HepG2 (cell line): Measurements from ENCODE around the gene CACNA2D3. TPM values are rescaled to one million over a fixed set of nuclear protein-coding genes. Genes with fewer than 3 reads are reported as not detected.

Experiments
- ATAC-seq: fragments of 200-7000 bp; cut with Tn5 transposase; 3 replicates; pipeline ENCODE4 v1.9.1; 2020; ENCODE audit warnings: mild to moderate bottlenecking, moderate library complexity
- BruUV-seq: library from RNA; stranded (reverse); fragments of 400-500 nt; replicated peaks from 2 replicates; lab custom pipeline; 2021; lab: Mats Ljungman, UMichigan
- CTCF ChIA-PET: fragments of 300-600 bp; formaldehyde crosslinking; extraction: SDS; loops from one replicate; lab custom pipeline; 2021; ENCODE audit warnings: low total read pairs, inconsistent platforms, low intra/inter-chr PET ratio; lab: Yijun Ruan, JAX
- POLR2A ChIA-PET: fragments of 350-600 bp; sonication (Branson Sonifier 250); formaldehyde crosslinking; loops from one replicate; lab custom pipeline; 2020; ENCODE audit warnings: antibody characterized with exemption, inconsistent platforms; lab: Yijun Ruan, JAX
- DNase-seq: peaks from one replicate; pipeline ENCODE4 v3.0.0-alpha.2; 2015; ENCODE audit warnings: low spot score
- FAIRE-seq: peaks from 3 replicates; lab custom pipeline; 2011; peaks lifted over from hg19 to GRCh38; lab: Jason Lieb, UNC
- H2AFZ ChIP-seq: one replicate; pipeline ENCODE4 v1.6.1; 2011; ENCODE audit warnings: low read length, inconsistent platforms
- H3K27ac ChIP-seq: fragments of 300-600 bp; 3 replicates; pipeline ENCODE4 v1.8.0; 2011; ENCODE audit warnings: mixed run types, mild to moderate bottlenecking, mixed read lengths, low read length, inconsistent platforms; ENCODE audit not compliant: insufficient read depth; ENCODE audit errors: extremely low read length
- H3K27me3 ChIP-seq, 2 experiments: fragments of 200-600 bp in 1 of 2; 2 replicates in 1 of 2; 3 replicates in 1 of 2; pipeline versions ENCODE4 v1.6.0 to v1.8.0; 2011; ENCODE audit warnings: low read length in 2 of 2, mild to moderate bottlenecking in 2 of 2, moderate library complexity in 2 of 2, inconsistent platforms in 1 of 2; ENCODE audit not compliant: insufficient read depth in 2 of 2, control insufficient read depth in 1 of 2
- H3K36me3 ChIP-seq, 2 experiments: fragments of 200-600 bp in 1 of 2; replicated peaks in 1 of 2; 2 replicates in 1 of 2; 3 replicates in 1 of 2; pipeline versions ENCODE4 v1.5.1 to v1.8.0; 2011; ENCODE audit warnings: low read length in 2 of 2, inconsistent platforms in 1 of 2; ENCODE audit not compliant: insufficient read depth in 2 of 2, control insufficient read depth in 1 of 2
- H3K4me1 ChIP-seq: 2 replicates; pipeline ENCODE4 v1.5.1; 2012; ENCODE audit warnings: low read length, inconsistent platforms; ENCODE audit not compliant: insufficient read depth
- H3K4me2 ChIP-seq: 2 replicates; pipeline ENCODE4 v1.6.0; 2011; ENCODE audit warnings: low read depth, low read length, inconsistent platforms
- H3K4me3 ChIP-seq, 3 experiments: fragments of 200-600 bp in 1 of 3; sonication (generic), shearing (Covaris generic) in 1 of 3; replicated peaks in 1 of 3; 2 replicates each; pipeline ENCODE4 v1.5.1; 2011 to 2016; ENCODE audit warnings: low read length in 3 of 3, inconsistent platforms in 2 of 3, low read depth in 2 of 3, mild to moderate bottlenecking in 2 of 3, control low read depth in 1 of 3, mixed read lengths in 1 of 3; ENCODE audit not compliant: insufficient read depth in 1 of 3
- H3K79me2 ChIP-seq: one replicate; pipeline ENCODE4 v1.6.1; 2011; ENCODE audit warnings: low read length, inconsistent platforms; ENCODE audit not compliant: insufficient read depth
- H3K9ac ChIP-seq: 2 replicates; pipeline ENCODE4 v1.6.0; 2011; ENCODE audit warnings: mild to moderate bottlenecking, low read depth, low read length, inconsistent platforms; ENCODE audit not compliant: insufficient read depth
- H3K9me3 ChIP-seq: 2 replicates; pipeline ENCODE4 v1.5.1; 2012; ENCODE audit warnings: mild to moderate bottlenecking, low read length
- H4K20me1 ChIP-seq: 2 replicates; pipeline ENCODE4 v1.6.0; 2011; ENCODE audit warnings: inconsistent platforms, mild to moderate bottlenecking, low read length, moderate library complexity; ENCODE audit not compliant: insufficient read depth
- ATM ChIP-seq: fragments of 450-650 bp; IDR thresholded peaks from 2 replicates; pipeline ENCODE4 v1.7.1; 2017; ENCODE audit warnings: mild to moderate bottlenecking, borderline replicate concordance
- CREB3 ChIP-seq: sonication (generic); formaldehyde crosslinking; IDR thresholded peaks from 2 replicates; pipeline ENCODE4 v1.5.0; 2020; ENCODE audit warnings: missing genetic modification reagents
- FOXO4 ChIP-seq: sonication (generic); formaldehyde crosslinking; conservative IDR thresholded peaks from 2 replicates; pipeline ENCODE4 v1.8.1; 2023; ENCODE audit warnings: missing genetic modification reagents
- HIVEP1 ChIP-seq: sonication (generic); formaldehyde crosslinking; IDR thresholded peaks from 2 replicates; pipeline ENCODE4 v1.4.0; 2020; ENCODE audit warnings: mild to moderate bottlenecking, missing genetic modification reagents
- KDM2A ChIP-seq: sonication (generic); formaldehyde crosslinking; IDR thresholded peaks from 2 replicates; pipeline ENCODE4 v1.4.0; 2020; ENCODE audit warnings: low read depth, missing genetic modification reagents, borderline replicate concordance
- KLF12 ChIP-seq: sonication (generic); formaldehyde crosslinking; IDR thresholded peaks from 2 replicates; pipeline ENCODE4 v1.4.0; 2020; ENCODE audit warnings: missing genetic modification reagents, borderline replicate concordance
- NRL ChIP-seq: sonication (generic); formaldehyde crosslinking; IDR thresholded peaks from 2 replicates; pipeline ENCODE4 v1.5.0; 2020; ENCODE audit warnings: missing genetic modification reagents, mild to moderate bottlenecking, moderate library complexity, borderline replicate concordance
- REL ChIP-seq: sonication (generic); formaldehyde crosslinking; conservative IDR thresholded peaks from 2 replicates; pipeline ENCODE4 v1.8.0; 2022; ENCODE audit warnings: mild to moderate bottlenecking, missing genetic modification reagents, moderate library complexity
- TBL1XR1 ChIP-seq: fragments of 150-350 bp; IDR thresholded peaks from 2 replicates; pipeline ENCODE4 v1.6.1; 2014; ENCODE audit warnings: borderline replicate concordance, low read length; ENCODE audit not compliant: partially characterized antibody
- TRIM24 ChIP-seq: sonication (generic); formaldehyde crosslinking; IDR thresholded peaks from 2 replicates; pipeline ENCODE4 v1.8.0; 2022; ENCODE audit warnings: mild to moderate bottlenecking, missing genetic modification reagents
- ZNF253 ChIP-seq: sonication (generic); formaldehyde crosslinking; IDR thresholded peaks from 2 replicates; pipeline ENCODE4 v1.8.0; 2022; ENCODE audit warnings: mild to moderate bottlenecking, missing genetic modification reagents, borderline replicate concordance
- ZNF607 ChIP-seq: sonication (generic); formaldehyde crosslinking; IDR thresholded peaks from 2 replicates; pipeline ENCODE4 v1.5.1; 2020; ENCODE audit warnings: missing genetic modification reagents, mild to moderate bottlenecking, borderline replicate concordance
- WGBS: methylation state at CpG from one replicate; pipeline ENCODE4 v1.1.6; 2017; ENCODE audit warnings: low lambda C conversion rate; 5-methylcytosine and 5-hydroxymethylcytosine counted together
- in situ Hi-C: cut with HindIII; loops from 2 replicates; pipeline ENCODE4 v1.10.0; 2017; ENCODE audit warnings: low pct_unique_long_range_greater_than_20kb; ENCODE audit not compliant: extremely low pct_ligation_motif_present
- intact Hi-C: fragments of 100-400 bp; cut with micrococcal nuclease; formaldehyde crosslinking; loops from one replicate; pipeline ENCODE4 v1.10.0; 2022; ENCODE audit not compliant: unreplicated experiment
- polyA plus RNA-seq, 8 experiments: library from polyadenylated mRNA; depleted of rRNA in 3 of 8; stranded (reverse) in 7 of 8; unstranded in 1 of 8; fragments of >200 nt; fragmentation: Illumina TruSeq in 4 of 8; extraction: Trizol in 4 of 8; gene quantifications; 2 replicates each; pipeline versions ENCODE4 v1.2.1 to v1.2.3, GENCODE V29; 2011 to 2016; ENCODE audit warnings: low read depth in 4 of 8, missing spikeins in 1 of 8, mixed read lengths in 1 of 8; ENCODE audit not compliant: insufficient read depth in 1 of 8
- total RNA-seq, 5 experiments: library from RNA; depleted of rRNA; stranded (reverse); fragments of >200 nt; fragmentation: Illumina TruSeq; extraction: Trizol; gene quantifications; 2 replicates each; pipeline ENCODE4 v1.2.3, GENCODE V29; 2016; ENCODE audit warnings: low read depth in 1 of 5
- TF ChIP-seq, protein P1 (sequence below): IDR thresholded peaks from 2 replicates; pipeline ENCODE4 v1.6.1; 2016; ENCODE audit warnings: control low read depth

The CACNA2D3 gene
- total and polyA plus RNA-seq, 2 of the 13 experiments (the other 11 are each of a cell fraction or from before 2014, with no cell fraction given) = not detected

DNA sequence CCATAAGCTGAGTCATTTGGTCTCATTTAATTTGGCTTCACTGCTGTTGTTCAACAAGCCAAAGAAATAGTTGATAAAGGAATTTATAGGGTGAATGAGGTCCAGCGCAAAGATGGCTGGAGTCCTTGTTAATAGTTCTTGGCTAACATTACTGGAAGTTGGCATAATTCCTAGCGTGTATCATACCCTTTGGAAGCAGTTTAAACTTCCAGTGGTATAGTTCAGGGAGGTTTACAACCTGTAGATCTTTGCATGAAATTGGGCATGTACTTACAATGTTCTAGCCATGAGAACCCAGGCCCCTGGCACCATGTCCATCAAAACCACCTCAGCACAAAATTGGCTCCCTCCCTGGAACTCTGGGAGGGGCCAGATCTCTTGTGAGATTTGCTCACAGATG, 424.7 kb downstream of the CACNA2D3 start:
- Histone ChIP-seq H3K4me3 (no peak overlapping the region), H3K36me3 (no peaks in the 10 kb centered on the region), H3K4me2 (no peak overlapping the region), H3K27ac (no peak overlapping the region), H3K4me1 (no peaks in the 10 kb centered on the region), H4K20me1 (no peaks in the 10 kb centered on the region), H3K9ac (no peak overlapping the region), H3K79me2 (no peaks in the 10 kb centered on the region), H3K27me3 (no peaks in the 10 kb centered on the region), H3K9me3 (no peaks in the 10 kb centered on the region), H2AFZ (no peak overlapping the region)
- ATAC-seq = no peak
- in situ Hi-C loops = no loop called here
- FAIRE-seq = no peak
- BruUV-seq = no TSS peak
- ChIA-PET CTCF (no interaction called here), POLR2A (no interaction called here)
- DNase-seq = no peak
- intact Hi-C loops = no loop called here
- 47% methylated on average over 2 of the region's 2 CpGs for WGBS
- TF ChIP-seq ZNF253 (CRISPR knock-in tag) (no peak), KDM2A (CRISPR knock-in tag) (no peak), CREB3 (CRISPR knock-in tag) (no peak), TBL1XR1 (no peak), TRIM24 (CRISPR knock-in tag) (no peak), REL (CRISPR knock-in tag) (no peak)

DNA sequence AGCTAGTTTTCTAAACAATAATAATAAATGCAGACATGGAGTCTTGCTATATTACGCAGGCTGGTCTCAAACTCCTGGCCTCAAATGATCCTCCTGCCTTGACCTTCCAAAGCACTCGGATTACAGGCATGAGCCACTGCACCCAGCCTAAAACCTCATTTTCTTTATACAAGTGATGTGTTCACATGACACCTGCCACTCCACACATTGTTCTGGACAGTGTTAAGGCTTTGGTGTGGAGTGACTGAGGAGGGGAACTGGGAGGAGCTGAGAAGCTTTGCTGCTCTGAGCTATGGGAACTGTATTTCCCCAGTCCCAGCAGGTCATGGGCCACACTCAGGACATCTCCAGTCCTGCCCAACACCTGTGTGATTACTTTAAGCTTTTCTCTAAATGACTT, 425.5 kb downstream of the CACNA2D3 start:
- Histone ChIP-seq H3K4me3 (no peak overlapping the region), H4K20me1 (no peaks in the 10 kb centered on the region), H3K4me2 (no peak overlapping the region), H3K4me1 (no peaks in the 10 kb centered on the region), H3K27ac (no peak overlapping the region), H3K27me3 (no peaks in the 10 kb centered on the region), H3K9ac (no peak overlapping the region), H2AFZ (no peak overlapping the region), H3K9me3 (no peaks in the 10 kb centered on the region), H3K79me2 (no peaks in the 10 kb centered on the region), H3K36me3 (no peaks in the 10 kb centered on the region)
- FAIRE-seq (no peak), ATAC-seq (no peak), DNase-seq (no peak)
- POLR2A ChIA-PET = no interaction called here
- CTCF ChIA-PET = no interaction called here
- no TSS peak for BruUV-seq
- in situ Hi-C loops = no loop called here
- intact Hi-C loops = no loop called here
- WGBS = 23% methylated on average over 2 of the region's 2 CpGs
- TF ChIP-seq ZNF607 (CRISPR knock-in tag) (no peak), NRL (CRISPR knock-in tag) (no peak), HIVEP1 (no peak), FOXO4 (CRISPR knock-in tag) (no peak), ATM (no peak), KLF12 (CRISPR knock-in tag) (no peak)
- TF ChIP-seq, protein P1, sequence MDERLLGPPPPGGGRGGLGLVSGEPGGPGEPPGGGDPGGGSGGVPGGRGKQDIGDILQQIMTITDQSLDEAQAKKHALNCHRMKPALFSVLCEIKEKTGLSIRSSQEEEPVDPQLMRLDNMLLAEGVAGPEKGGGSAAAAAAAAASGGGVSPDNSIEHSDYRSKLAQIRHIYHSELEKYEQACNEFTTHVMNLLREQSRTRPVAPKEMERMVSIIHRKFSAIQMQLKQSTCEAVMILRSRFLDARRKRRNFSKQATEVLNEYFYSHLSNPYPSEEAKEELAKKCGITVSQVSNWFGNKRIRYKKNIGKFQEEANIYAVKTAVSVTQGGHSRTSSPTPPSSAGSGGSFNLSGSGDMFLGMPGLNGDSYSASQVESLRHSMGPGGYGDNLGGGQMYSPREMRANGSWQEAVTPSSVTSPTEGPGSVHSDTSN (CRISPR knock-in tag) = no peak
